GM23338 (cell line): Measurements from ENCODE around the gene ADAMTS20. TPM values are rescaled to one million over a fixed set of nuclear protein-coding genes. Genes with fewer than 3 reads are reported as not detected.

ENCODE experiments used
- ATAC-seq: fragments of 200-7000 bp; cut with Tn5 transposase; 3 replicates; pipeline ENCODE4 v1.9.1; 2020
- DNase-seq: peaks from one replicate; pipeline ENCODE4 v3.0.0-alpha.2; 2015; ENCODE audit warnings: low spot score
- H2AFZ ChIP-seq: fragments of 200-600 bp; sonication (generic); 2 replicates; pipeline ENCODE4 v1.8.0; 2016; ENCODE audit warnings: antibody characterized with exemption, mild to moderate bottlenecking, moderate library complexity
- H3F3A ChIP-seq: fragments of 200-600 bp; sonication (generic); replicated peaks from 2 replicates; pipeline ENCODE4 v1.8.0; 2017; ENCODE audit warnings: antibody characterized with exemption, mixed run types, low read depth
- H3K27ac ChIP-seq: fragments of 200-600 bp; sonication (generic); 2 replicates; pipeline ENCODE4 v1.6.1; 2016; ENCODE audit warnings: low read depth
- H3K27me3 ChIP-seq: fragments of 200-600 bp; sonication (generic); 2 replicates; pipeline ENCODE4 v1.8.0; 2016; ENCODE audit warnings: mild to moderate bottlenecking, mixed run types, moderate library complexity; ENCODE audit not compliant: insufficient read depth
- H3K36me3 ChIP-seq: fragments of 200-600 bp; sonication (generic); 2 replicates; pipeline ENCODE4 v1.8.0; 2016; ENCODE audit warnings: mild to moderate bottlenecking; ENCODE audit not compliant: insufficient read depth
- H3K4me1 ChIP-seq: fragments of 200-600 bp; sonication (generic); 2 replicates; pipeline ENCODE4 v1.8.0; 2016; ENCODE audit warnings: mild to moderate bottlenecking, moderate library complexity; ENCODE audit not compliant: insufficient read depth
- H3K4me2 ChIP-seq: fragments of 200-600 bp; sonication (generic); 2 replicates; pipeline ENCODE4 v1.7.1; 2017; ENCODE audit warnings: mixed run types
- H3K4me3 ChIP-seq: fragments of 200-600 bp; sonication (generic); 2 replicates; pipeline ENCODE4 v1.6.1; 2016; ENCODE audit warnings: mixed run types
- H3K79me2 ChIP-seq: fragments of 200-600 bp; sonication (generic); replicated peaks from 2 replicates; pipeline ENCODE4 v1.8.0; 2017; ENCODE audit warnings: mild to moderate bottlenecking; ENCODE audit not compliant: insufficient read depth
- H3K9me2 ChIP-seq: fragments of 200-600 bp; sonication (generic); 2 replicates; pipeline ENCODE4 v1.8.0; 2017; ENCODE audit not compliant: insufficient read depth
- H4K20me1 ChIP-seq: fragments of 200-600 bp; sonication (generic); replicated peaks from 2 replicates; pipeline ENCODE4 v1.8.0; 2017; ENCODE audit warnings: mild to moderate bottlenecking; ENCODE audit not compliant: insufficient read depth
- H3K27ac Mint-ChIP-seq: 2 replicates; pipeline ENCODE4 v1.8.0; 2020; ENCODE audit warnings: inconsistent platforms, mild to moderate bottlenecking, moderate library complexity, mixed read lengths
- H3K27me3 Mint-ChIP-seq: 3 replicates; pipeline ENCODE4 v1.8.0; 2022; ENCODE audit warnings: low read depth, mild to moderate bottlenecking, moderate library complexity, mixed read lengths, inconsistent platforms; ENCODE audit not compliant: insufficient read depth, poor library complexity
- H3K36me3 Mint-ChIP-seq: 3 replicates; pipeline ENCODE4 v1.8.0; 2021; ENCODE audit warnings: low read depth, mild to moderate bottlenecking, inconsistent platforms, moderate library complexity, mixed read lengths
- H3K4me1 Mint-ChIP-seq: 3 replicates; pipeline ENCODE4 v1.8.0; 2020; ENCODE audit warnings: mild to moderate bottlenecking, inconsistent platforms, mixed read lengths
- H3K4me3 Mint-ChIP-seq: 3 replicates; pipeline ENCODE4 v1.8.0; 2021; ENCODE audit warnings: moderate library complexity, mild to moderate bottlenecking, inconsistent platforms, mixed read lengths
- H3K9me3 Mint-ChIP-seq: 3 replicates; pipeline ENCODE4 v1.8.0; 2020; ENCODE audit warnings: moderate library complexity, mild to moderate bottlenecking, inconsistent platforms, mixed read lengths
- EZH2 ChIP-seq: fragments of 200-600 bp; sonication (generic); IDR thresholded peaks from one replicate; pipeline ENCODE4 v1.8.0; 2017; ENCODE audit warnings: antibody characterized with exemption, mild to moderate bottlenecking, low read depth; ENCODE audit not compliant: unreplicated experiment
- JUNB ChIP-seq: IDR thresholded peaks from one replicate; pipeline ENCODE4 v1.6.1; 2016; ENCODE audit warnings: antibody characterized with exemption; ENCODE audit not compliant: unreplicated experiment
- NANOG ChIP-seq: IDR thresholded peaks from 2 replicates; pipeline ENCODE4 v1.6.1; 2016; ENCODE audit warnings: antibody characterized with exemption, borderline replicate concordance
- STAT1 ChIP-seq: IDR thresholded peaks from one replicate; pipeline ENCODE4 v1.6.1; 2016; ENCODE audit warnings: antibody characterized with exemption; ENCODE audit not compliant: unreplicated experiment
- ZNF114 ChIP-seq: fragments of 250-450 bp; sonication (Bioruptor Pico); IDR thresholded peaks from 2 replicates; pipeline ENCODE4 v1.5.0; 2020; ENCODE audit warnings: mild to moderate bottlenecking, moderate library complexity
- ZNF331 ChIP-seq: fragments of 250-450 bp; sonication (Bioruptor Pico); IDR thresholded peaks from 2 replicates; pipeline ENCODE4 v1.5.0; 2020; ENCODE audit warnings: low read depth, mild to moderate bottlenecking, moderate library complexity
- polyA plus RNA-seq: library from polyadenylated mRNA; unstranded; fragments of >200 nt; fragmentation: Nextera tagmentation; extraction: Ambion mirVana; gene quantifications from 2 replicates; pipeline ENCODE4 v1.2.1, GENCODE V29; 2016
- total RNA-seq: library from RNA; depleted of rRNA; stranded (reverse); fragments of >200 nt; shearing (Covaris generic); gene quantifications from 2 replicates; pipeline ENCODE4 v1.2.3, GENCODE V29; 2014
- TF ChIP-seq, protein P1 (sequence below): IDR thresholded peaks from 2 replicates; pipeline ENCODE4 v1.6.1; 2016; ENCODE audit warnings: antibody characterized with exemption
- TF ChIP-seq, protein P2 (sequence below): fragments of 250-450 bp; sonication (Bioruptor Pico); IDR thresholded peaks from 2 replicates; pipeline ENCODE4 v1.5.0; 2020; ENCODE audit warnings: mild to moderate bottlenecking, moderate library complexity
- TF ChIP-seq, protein P3 (sequence below), 2 experiments: fragments of 200-600 bp in 1 of 2; sonication (generic) in 1 of 2; conservative IDR thresholded peaks; 2 replicates each; pipeline versions ENCODE4 v1.5.1 to v1.6.1; 2016 to 2017; ENCODE audit warnings: antibody characterized with exemption in 2 of 2, low read depth in 2 of 2, mild to moderate bottlenecking in 2 of 2, moderate library complexity in 1 of 2
- TF ChIP-seq, protein P4 (sequence below): IDR thresholded peaks from one replicate; pipeline ENCODE4 v1.6.1; 2018; ENCODE audit warnings: antibody characterized with exemption; ENCODE audit not compliant: unreplicated experiment

Gene ADAMTS20
- total and polyA plus RNA-seq, 2 experiments from 2014 or later = 2.0 to 9.3 TPM

DNA sequence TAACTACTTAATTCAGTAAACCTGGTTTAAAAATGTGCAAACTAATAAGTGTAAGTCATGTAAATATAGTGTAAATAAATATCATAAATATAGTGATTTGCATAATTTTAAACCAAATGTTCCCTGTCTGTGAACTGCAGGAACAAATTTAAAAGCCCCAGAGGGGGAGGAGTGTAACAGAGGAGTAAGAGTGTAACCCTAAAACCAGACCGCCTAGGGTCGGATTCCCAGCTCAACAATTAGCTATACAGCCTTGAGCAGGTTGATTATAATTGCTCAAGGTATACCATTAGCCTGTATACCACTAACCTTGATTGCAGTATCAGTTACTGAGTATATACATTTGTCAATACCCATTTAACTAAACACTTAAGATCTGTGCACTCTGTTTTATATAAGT lies 218.4 kb downstream of the ADAMTS20 start:
- Histone ChIP-seq H3K27me3 (no peaks in the 10 kb centered on the region), H4K20me1 (no peaks in the 10 kb centered on the region), H3K36me3 (no peaks in the 10 kb centered on the region), H3K4me2 (no peak overlapping the region), H3K79me2 (no peaks in the 10 kb centered on the region), H2AFZ (no peak overlapping the region), H3K27ac (no peak overlapping the region), H3K9me2 (peaks cover 6% of the 10 kb centered on the region), H3K4me3 (no peak overlapping the region), H3F3A (no peaks in the 10 kb centered on the region), H3K4me1 (no peaks in the 10 kb centered on the region; the same call in 1 of the 2 replicates)
- Mint-ChIP-seq H3K9me3 (peaks cover 14% of the 10 kb centered on the region; the same call in 2 of the 3 replicates), H3K27me3 (peaks cover 3% of the 10 kb centered on the region), H3K4me1 (peaks cover 13% of the 10 kb centered on the region), H3K27ac (no peak overlapping the region), H3K36me3 (peaks cover 3% of the 10 kb centered on the region), H3K4me3 (no peak overlapping the region)
- TF ChIP-seq, protein P1, sequence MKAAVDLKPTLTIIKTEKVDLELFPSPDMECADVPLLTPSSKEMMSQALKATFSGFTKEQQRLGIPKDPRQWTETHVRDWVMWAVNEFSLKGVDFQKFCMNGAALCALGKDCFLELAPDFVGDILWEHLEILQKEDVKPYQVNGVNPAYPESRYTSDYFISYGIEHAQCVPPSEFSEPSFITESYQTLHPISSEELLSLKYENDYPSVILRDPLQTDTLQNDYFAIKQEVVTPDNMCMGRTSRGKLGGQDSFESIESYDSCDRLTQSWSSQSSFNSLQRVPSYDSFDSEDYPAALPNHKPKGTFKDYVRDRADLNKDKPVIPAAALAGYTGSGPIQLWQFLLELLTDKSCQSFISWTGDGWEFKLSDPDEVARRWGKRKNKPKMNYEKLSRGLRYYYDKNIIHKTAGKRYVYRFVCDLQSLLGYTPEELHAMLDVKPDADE = no peak
- TF ChIP-seq ZNF114 (CRISPR knock-in tag) (no peak), STAT1 (no peak), NANOG (no peak), JUNB (no peak), EZH2 (no peak), ZNF331 (CRISPR knock-in tag) (no peak)
- TF ChIP-seq, protein P2, sequence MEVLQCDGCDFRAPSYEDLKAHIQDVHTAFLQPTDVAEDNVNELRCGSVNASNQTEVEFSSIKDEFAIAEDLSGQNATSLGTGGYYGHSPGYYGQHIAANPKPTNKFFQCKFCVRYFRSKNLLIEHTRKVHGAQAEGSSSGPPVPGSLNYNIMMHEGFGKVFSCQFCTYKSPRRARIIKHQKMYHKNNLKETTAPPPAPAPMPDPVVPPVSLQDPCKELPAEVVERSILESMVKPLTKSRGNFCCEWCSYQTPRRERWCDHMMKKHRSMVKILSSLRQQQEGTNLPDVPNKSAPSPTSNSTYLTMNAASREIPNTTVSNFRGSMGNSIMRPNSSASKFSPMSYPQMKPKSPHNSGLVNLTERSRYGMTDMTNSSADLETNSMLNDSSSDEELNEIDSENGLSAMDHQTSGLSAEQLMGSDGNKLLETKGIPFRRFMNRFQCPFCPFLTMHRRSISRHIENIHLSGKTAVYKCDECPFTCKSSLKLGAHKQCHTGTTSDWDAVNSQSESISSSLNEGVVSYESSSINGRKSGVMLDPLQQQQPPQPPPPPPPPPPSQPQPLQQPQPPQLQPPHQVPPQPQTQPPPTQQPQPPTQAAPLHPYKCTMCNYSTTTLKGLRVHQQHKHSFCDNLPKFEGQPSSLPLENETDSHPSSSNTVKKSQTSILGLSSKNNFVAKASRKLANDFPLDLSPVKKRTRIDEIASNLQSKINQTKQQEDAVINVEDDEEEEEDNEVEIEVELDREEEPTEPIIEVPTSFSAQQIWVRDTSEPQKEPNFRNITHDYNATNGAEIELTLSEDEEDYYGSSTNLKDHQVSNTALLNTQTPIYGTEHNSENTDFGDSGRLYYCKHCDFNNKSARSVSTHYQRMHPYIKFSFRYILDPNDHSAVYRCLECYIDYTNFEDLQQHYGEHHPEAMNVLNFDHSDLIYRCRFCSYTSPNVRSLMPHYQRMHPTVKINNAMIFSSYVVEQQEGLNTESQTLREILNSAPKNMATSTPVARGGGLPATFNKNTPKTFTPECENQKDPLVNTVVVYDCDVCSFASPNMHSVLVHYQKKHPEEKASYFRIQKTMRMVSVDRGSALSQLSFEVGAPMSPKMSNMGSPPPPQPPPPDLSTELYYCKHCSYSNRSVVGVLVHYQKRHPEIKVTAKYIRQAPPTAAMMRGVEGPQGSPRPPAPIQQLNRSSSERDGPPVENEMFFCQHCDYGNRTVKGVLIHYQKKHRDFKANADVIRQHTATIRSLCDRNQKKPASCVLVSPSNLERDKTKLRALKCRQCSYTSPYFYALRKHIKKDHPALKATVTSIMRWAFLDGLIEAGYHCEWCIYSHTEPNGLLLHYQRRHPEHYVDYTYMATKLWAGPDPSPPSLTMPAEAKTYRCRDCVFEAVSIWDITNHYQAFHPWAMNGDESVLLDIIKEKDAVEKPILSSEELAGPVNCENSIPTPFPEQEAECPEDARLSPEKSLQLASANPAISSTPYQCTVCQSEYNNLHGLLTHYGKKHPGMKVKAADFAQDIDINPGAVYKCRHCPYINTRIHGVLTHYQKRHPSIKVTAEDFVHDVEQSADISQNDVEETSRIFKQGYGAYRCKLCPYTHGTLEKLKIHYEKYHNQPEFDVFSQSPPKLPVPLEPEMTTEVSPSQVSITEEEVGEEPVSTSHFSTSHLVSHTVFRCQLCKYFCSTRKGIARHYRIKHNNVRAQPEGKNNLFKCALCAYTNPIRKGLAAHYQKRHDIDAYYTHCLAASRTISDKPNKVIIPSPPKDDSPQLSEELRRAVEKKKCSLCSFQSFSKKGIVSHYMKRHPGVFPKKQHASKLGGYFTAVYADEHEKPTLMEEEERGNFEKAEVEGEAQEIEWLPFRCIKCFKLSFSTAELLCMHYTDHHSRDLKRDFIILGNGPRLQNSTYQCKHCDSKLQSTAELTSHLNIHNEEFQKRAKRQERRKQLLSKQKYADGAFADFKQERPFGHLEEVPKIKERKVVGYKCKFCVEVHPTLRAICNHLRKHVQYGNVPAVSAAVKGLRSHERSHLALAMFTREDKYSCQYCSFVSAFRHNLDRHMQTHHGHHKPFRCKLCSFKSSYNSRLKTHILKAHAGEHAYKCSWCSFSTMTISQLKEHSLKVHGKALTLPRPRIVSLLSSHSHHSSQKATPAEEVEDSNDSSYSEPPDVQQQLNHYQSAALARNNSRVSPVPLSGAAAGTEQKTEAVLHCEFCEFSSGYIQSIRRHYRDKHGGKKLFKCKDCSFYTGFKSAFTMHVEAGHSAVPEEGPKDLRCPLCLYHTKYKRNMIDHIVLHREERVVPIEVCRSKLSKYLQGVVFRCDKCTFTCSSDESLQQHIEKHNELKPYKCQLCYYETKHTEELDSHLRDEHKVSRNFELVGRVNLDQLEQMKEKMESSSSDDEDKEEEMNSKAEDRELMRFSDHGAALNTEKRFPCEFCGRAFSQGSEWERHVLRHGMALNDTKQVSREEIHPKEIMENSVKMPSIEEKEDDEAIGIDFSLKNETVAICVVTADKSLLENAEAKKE (CRISPR knock-in tag) = no peak
- TF ChIP-seq, protein P3, sequence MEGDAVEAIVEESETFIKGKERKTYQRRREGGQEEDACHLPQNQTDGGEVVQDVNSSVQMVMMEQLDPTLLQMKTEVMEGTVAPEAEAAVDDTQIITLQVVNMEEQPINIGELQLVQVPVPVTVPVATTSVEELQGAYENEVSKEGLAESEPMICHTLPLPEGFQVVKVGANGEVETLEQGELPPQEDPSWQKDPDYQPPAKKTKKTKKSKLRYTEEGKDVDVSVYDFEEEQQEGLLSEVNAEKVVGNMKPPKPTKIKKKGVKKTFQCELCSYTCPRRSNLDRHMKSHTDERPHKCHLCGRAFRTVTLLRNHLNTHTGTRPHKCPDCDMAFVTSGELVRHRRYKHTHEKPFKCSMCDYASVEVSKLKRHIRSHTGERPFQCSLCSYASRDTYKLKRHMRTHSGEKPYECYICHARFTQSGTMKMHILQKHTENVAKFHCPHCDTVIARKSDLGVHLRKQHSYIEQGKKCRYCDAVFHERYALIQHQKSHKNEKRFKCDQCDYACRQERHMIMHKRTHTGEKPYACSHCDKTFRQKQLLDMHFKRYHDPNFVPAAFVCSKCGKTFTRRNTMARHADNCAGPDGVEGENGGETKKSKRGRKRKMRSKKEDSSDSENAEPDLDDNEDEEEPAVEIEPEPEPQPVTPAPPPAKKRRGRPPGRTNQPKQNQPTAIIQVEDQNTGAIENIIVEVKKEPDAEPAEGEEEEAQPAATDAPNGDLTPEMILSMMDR (conservative IDR thresholded peaks at IDR 0.05; ENCODE audit: low read depth in 2 of 2) = no peak
- TF ChIP-seq, protein P4, sequence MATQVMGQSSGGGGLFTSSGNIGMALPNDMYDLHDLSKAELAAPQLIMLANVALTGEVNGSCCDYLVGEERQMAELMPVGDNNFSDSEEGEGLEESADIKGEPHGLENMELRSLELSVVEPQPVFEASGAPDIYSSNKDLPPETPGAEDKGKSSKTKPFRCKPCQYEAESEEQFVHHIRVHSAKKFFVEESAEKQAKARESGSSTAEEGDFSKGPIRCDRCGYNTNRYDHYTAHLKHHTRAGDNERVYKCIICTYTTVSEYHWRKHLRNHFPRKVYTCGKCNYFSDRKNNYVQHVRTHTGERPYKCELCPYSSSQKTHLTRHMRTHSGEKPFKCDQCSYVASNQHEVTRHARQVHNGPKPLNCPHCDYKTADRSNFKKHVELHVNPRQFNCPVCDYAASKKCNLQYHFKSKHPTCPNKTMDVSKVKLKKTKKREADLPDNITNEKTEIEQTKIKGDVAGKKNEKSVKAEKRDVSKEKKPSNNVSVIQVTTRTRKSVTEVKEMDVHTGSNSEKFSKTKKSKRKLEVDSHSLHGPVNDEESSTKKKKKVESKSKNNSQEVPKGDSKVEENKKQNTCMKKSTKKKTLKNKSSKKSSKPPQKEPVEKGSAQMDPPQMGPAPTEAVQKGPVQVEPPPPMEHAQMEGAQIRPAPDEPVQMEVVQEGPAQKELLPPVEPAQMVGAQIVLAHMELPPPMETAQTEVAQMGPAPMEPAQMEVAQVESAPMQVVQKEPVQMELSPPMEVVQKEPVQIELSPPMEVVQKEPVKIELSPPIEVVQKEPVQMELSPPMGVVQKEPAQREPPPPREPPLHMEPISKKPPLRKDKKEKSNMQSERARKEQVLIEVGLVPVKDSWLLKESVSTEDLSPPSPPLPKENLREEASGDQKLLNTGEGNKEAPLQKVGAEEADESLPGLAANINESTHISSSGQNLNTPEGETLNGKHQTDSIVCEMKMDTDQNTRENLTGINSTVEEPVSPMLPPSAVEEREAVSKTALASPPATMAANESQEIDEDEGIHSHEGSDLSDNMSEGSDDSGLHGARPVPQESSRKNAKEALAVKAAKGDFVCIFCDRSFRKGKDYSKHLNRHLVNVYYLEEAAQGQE = no peak
- no peak for ATAC-seq
- no peak for DNase-seq
